ENCODE data around the gene KANK2.

KANK2 gene

GRCh38 chr19:11225815-11226214 is 28.5 kb upstream of the KANK2 start:
- DNase-seq (ENCODE audit: low spot score): no peak
- TF ChIP-seq CTCF (IDR thresholded peaks at IDR 0.05; ENCODE audit: borderline replicate concordance, control extremely low read depth, extremely low read depth, insufficient read depth, missing control alignments): no peak
- in situ Hi-C loops (cut with MboI; ENCODE audit: low sequenced_read_pairs, unreplicated experiment): no loop called here

- in situ Hi-C loops (cut with MboI; ENCODE audit: low sequenced_read_pairs, unreplicated experiment): no loop called here
- TF ChIP-seq CTCF (IDR thresholded peaks at IDR 0.05; ENCODE audit: borderline replicate concordance, control extremely low read depth, extremely low read depth, insufficient read depth, missing control alignments): no peak
- DNase-seq (ENCODE audit: low spot score): no peak
Observed at GRCh38 chr19:11225172-11225571, 27.8 kb upstream of the KANK2 start.

DNA sequence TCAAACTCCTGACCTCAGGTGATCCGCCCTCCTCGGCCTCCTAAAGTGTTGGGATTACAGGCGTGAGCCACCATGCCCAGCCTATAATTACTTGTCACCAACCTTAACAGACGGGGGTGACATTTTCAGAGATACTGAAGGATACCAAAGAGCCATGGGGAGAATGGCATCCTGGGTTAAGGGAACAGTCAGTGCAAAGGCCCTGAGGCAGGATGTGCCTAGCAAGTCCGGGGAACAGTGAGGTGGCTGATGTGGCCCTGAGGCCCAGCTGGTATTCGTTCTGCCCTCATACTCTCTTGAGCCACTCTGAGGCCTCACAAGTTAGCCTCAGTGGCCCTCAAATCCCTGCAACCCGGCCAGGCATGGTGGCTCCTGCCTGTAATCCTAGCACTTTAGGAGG is 27.1 kb upstream of the KANK2 start:
- in situ Hi-C loops (cut with MboI; ENCODE audit: low sequenced_read_pairs, unreplicated experiment): no loop called here
- no peak for DNase-seq (ENCODE audit: low spot score)
- no peak for TF ChIP-seq CTCF (IDR thresholded peaks at IDR 0.05; ENCODE audit: borderline replicate concordance, control extremely low read depth, extremely low read depth, insufficient read depth, missing control alignments)

- TF ChIP-seq CTCF (IDR thresholded peaks at IDR 0.05; ENCODE audit: borderline replicate concordance, control extremely low read depth, extremely low read depth, insufficient read depth, missing control alignments): no peak
- in situ Hi-C loops (cut with MboI; ENCODE audit: low sequenced_read_pairs, unreplicated experiment): no loop called here
- no peak for DNase-seq (ENCODE audit: low spot score)
Observed at GRCh38 chr19:11223200-11223599, 25.9 kb upstream of the KANK2 start.

- TF ChIP-seq CTCF (IDR thresholded peaks at IDR 0.05; ENCODE audit: borderline replicate concordance, control extremely low read depth, extremely low read depth, insufficient read depth, missing control alignments): no peak
- in situ Hi-C loops (cut with MboI; ENCODE audit: low sequenced_read_pairs, unreplicated experiment): no loop called here
- DNase-seq (ENCODE audit: low spot score): no peak
Observed at GRCh38 chr19:11221082-11221598, 23.8 kb upstream of the KANK2 start.

DNA sequence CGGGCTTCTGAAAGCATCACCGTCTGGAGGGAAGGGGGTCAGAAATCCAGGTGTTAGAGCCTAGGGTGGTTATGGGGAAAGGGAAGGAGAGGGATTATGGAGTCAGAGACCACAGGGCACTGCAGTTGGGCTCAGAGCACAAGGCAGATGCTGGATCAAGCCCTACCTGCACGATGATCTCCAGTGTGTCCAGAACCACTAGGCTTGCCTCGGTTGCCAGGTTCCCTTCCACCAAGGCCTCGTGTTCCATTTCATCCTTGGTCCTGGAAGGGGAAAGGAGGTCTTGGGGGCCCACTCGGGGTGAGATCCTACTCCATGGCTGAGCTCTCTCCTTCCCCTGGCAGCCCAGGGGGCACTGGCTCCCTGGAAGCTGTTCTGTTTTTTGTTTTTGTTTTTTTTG is 17.0 kb upstream of the KANK2 start:
- no peak for TF ChIP-seq CTCF (IDR thresholded peaks at IDR 0.05; ENCODE audit: borderline replicate concordance, control extremely low read depth, extremely low read depth, insufficient read depth, missing control alignments)
- in situ Hi-C loops (cut with MboI; ENCODE audit: low sequenced_read_pairs, unreplicated experiment): no loop called here
- DNase-seq (ENCODE audit: low spot score): no peak

DNA sequence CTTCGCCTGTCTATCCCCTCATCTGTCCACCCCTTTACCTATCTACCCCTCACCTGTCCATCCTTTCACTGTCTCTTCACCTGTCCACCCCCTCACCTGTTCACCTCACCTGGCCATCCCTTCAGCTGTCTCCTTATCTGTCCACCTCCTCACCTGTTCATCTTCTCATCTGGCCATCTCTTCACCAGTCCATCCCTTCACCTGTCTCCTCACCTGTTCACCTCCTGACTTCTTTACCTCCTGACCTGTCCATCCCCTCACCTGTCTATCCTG is 13.2 kb upstream of the KANK2 start:
- in situ Hi-C loops (cut with MboI; ENCODE audit: low sequenced_read_pairs, unreplicated experiment): no loop called here
- no peak for TF ChIP-seq CTCF (IDR thresholded peaks at IDR 0.05; ENCODE audit: borderline replicate concordance, control extremely low read depth, extremely low read depth, insufficient read depth, missing control alignments)
- no peak for DNase-seq (ENCODE audit: low spot score)
